ENCODE results near the gene TAF4. TPM values are rescaled to one million over a fixed set of nuclear protein-coding genes. Genes with fewer than 3 reads are reported as not detected.

The TAF4 gene
- total RNA-seq, 4 donors from 2014 or later = 7.1 to 15.9 (median 11.9) TPM

DNA sequence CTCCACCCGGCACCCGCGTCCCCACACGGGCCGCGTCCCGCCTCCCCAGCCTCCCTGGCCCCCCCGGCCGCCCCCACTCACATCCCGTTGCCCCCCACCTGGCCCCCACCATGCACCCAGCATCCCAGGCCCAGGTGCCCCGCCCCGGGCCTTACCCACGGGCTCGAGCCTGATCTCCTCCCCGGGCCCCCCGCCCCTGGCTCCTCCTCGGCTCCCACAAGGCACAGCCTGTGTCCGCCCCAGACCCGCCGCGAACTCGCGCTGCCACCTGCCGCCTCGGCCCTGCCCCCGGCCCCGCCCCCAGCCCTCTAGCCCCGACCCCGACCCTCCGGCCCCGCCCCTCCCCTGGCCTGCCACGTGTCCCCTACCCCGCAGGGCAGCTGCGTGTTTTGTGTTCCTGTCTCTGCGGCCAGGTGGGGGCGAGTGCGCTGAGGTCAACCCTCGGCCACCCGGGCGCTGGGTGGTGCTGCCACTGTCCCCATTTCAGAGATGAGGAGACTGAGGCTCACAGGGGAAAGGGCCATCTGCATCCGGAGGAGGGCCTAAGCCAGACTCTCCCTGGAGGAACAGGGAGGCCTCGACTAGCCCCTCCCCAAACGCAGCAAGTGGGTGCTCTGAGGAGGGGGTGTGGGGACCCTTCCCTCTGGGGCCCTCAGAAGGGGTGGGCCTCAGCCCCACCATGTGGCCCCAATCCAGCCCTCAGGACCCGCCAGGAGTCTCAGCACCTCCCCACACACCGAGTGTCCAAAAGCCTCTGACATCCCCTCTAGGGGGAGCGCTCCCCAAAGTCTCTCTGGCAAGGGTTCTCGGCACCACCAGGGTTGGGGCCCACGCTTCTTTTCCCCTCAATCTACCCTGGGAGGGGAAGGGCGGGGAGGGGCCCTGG is 99.8 kb downstream of the TAF4 start:
- no peak for DNase-seq (ENCODE audit: low spot score)
- no peak for ATAC-seq (ENCODE audit: low FRiP score)

DNA sequence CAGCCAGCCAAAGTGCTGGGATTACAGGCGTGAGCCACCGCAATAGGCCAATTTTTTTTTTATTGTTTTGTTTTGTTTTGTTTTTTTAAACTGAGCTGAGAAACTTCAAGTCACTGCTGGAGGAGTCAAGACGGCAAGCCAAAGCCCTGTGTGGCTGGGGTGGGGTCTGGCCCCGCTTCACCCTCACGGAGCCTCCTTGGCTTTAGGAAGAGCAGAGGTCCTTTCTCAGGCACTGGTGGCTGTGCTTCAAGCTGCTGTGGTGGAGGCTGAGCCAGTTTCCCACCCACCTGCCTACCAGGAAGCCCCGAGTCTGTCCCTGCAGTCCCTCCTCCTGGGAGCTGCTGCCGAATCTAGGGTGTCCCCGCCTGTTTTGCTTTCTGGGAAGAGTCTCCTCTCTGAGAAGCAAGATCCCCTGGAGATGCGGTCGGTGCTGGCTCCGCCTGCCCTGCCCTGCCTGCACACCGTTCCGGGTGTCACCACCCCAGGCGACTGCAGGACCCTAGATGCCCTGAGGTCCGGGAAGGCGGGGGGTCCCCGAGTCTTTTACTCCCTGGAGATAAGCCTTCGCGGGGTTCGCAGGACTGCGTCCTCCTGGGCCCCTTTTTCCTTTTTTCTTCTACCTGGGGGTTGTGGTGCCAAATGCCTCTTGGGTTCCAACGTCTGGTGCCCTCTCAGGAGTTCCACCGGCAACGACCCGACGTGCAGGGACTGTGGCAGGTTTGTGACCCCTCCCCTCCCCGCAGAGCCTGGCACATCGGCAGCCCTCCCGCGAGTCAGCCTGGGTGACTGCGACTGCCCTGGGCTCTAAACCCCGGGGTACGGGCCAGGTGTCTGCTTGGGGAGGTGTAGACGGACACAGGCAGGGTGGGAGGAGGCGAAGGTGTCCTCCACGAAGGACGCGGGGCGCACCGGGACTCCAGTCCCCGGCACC is 100.7 kb downstream of the TAF4 start:
- no peak for ATAC-seq (ENCODE audit: low FRiP score)
- no peak for DNase-seq (ENCODE audit: low spot score)
- TF ChIP-seq, protein P1, sequence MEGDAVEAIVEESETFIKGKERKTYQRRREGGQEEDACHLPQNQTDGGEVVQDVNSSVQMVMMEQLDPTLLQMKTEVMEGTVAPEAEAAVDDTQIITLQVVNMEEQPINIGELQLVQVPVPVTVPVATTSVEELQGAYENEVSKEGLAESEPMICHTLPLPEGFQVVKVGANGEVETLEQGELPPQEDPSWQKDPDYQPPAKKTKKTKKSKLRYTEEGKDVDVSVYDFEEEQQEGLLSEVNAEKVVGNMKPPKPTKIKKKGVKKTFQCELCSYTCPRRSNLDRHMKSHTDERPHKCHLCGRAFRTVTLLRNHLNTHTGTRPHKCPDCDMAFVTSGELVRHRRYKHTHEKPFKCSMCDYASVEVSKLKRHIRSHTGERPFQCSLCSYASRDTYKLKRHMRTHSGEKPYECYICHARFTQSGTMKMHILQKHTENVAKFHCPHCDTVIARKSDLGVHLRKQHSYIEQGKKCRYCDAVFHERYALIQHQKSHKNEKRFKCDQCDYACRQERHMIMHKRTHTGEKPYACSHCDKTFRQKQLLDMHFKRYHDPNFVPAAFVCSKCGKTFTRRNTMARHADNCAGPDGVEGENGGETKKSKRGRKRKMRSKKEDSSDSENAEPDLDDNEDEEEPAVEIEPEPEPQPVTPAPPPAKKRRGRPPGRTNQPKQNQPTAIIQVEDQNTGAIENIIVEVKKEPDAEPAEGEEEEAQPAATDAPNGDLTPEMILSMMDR (IDR thresholded peaks at IDR 0.05) = no peak

More for the DNA sequence above, 99.8 kb downstream of the TAF4 start:
- TF ChIP-seq, protein P1 (IDR thresholded peaks at IDR 0.05) = no peak

GRCh38 chr20:61963885-61964674 is 101.6 kb downstream of the TAF4 start:
- TF ChIP-seq, protein P1 (IDR thresholded peaks at IDR 0.05) = no peak
- DNase-seq (ENCODE audit: low spot score) (no peak), ATAC-seq (ENCODE audit: low FRiP score) (no peak)

GRCh38 chr20:61963149-61963548 is 102.5 kb downstream of the TAF4 start:
- DNase-seq (ENCODE audit: low spot score) (no peak), ATAC-seq (ENCODE audit: low FRiP score) (no peak)
- TF ChIP-seq, protein P1 (IDR thresholded peaks at IDR 0.05) = no peak

- ATAC-seq (ENCODE audit: low FRiP score) (no peak), DNase-seq (ENCODE audit: low spot score) (no peak)
- TF ChIP-seq, protein P1 (IDR thresholded peaks at IDR 0.05) = no peak
Measured at GRCh38 chr20:61960836-61961235, 104.8 kb downstream of the TAF4 start.

Measured in omental fat pad (tissue), 4 donors.